H1 (cell line): Measurements from ENCODE around the gene PODN. TPM values are rescaled to one million over a fixed set of nuclear protein-coding genes. Genes with fewer than 3 reads are reported as not detected.

Experiments used
- CTCF ChIA-PET: fragments of 300-600 bp; sonication (Branson Sonifier 250); formaldehyde crosslinking; loops from one replicate; lab custom pipeline; 2021; ENCODE audit not compliant: partially characterized antibody; lab: Charles Lee
- POLR2A ChIA-PET: fragments of 300-600 bp; sonication (Branson Sonifier 250); formaldehyde crosslinking; loops from one replicate; lab custom pipeline; 2021; ENCODE audit warnings: inconsistent platforms; ENCODE audit not compliant: partially characterized antibody; lab: Charles Lee
- DNase-seq, 2 experiments: peaks; one replicate each; pipeline versions ENCODE4 v3.0.0 to v3.0.0-alpha.2; 2010 to 2022; ENCODE audit warnings: low spot score in 2 of 2, low read depth in 1 of 2, mixed read lengths in 1 of 2
- FAIRE-seq: peaks from 2 replicates; lab custom pipeline; 2011; peaks lifted over from hg19 to GRCh38; lab: Jason Lieb, UNC
- H2AFZ ChIP-seq: 2 replicates; pipeline ENCODE4 v1.8.1; 2012; ENCODE audit warnings: low read length, inconsistent platforms
- H2AK5ac ChIP-seq: 2 replicates; pipeline ENCODE4 v1.6.1; 2013; ENCODE audit warnings: low read depth, low read length
- H2BK120ac ChIP-seq: replicated peaks from 2 replicates; pipeline ENCODE3; 2013; ENCODE audit warnings: low read depth, low read length, inconsistent platforms
- H2BK12ac ChIP-seq: 2 replicates; pipeline ENCODE4 v1.6.1; 2013; ENCODE audit warnings: low read depth, low read length
- H2BK15ac ChIP-seq: 2 replicates; pipeline ENCODE4 v1.6.1; 2013; ENCODE audit warnings: low read length
- H2BK20ac ChIP-seq: 2 replicates; pipeline ENCODE4 v1.6.1; 2013; ENCODE audit warnings: low read length
- H2BK5ac ChIP-seq: 2 replicates; pipeline ENCODE4 v1.6.1; 2013; ENCODE audit warnings: low read depth, low read length
- H3K14ac ChIP-seq: 2 replicates; pipeline ENCODE4 v1.6.1; 2013; ENCODE audit warnings: inconsistent platforms; ENCODE audit not compliant: insufficient read length
- H3K18ac ChIP-seq: 2 replicates; pipeline ENCODE4 v1.6.1; 2013; ENCODE audit warnings: low read length; ENCODE audit errors: extremely low read depth
- H3K23ac ChIP-seq: 2 replicates; pipeline ENCODE4 v1.6.1; 2013; ENCODE audit warnings: inconsistent platforms; ENCODE audit not compliant: insufficient read length
- H3K23me2 ChIP-seq: 2 replicates; pipeline ENCODE4 v1.6.1; 2013; ENCODE audit warnings: low read depth, low read length
- H3K27ac ChIP-seq: 2 replicates; pipeline ENCODE4 v1.6.1; 2011; ENCODE audit warnings: low read depth, low read length, inconsistent platforms
- H3K27me3 ChIP-seq, 4 experiments: replicated peaks in 1 of 4; 1 replicate in 1 of 4; 2 replicates in 3 of 4; pipeline versions ENCODE4 v1.6.1 to v1.8.1; 2011 to 2013; ENCODE audit warnings: low read length in 3 of 4, mild to moderate bottlenecking in 3 of 4, inconsistent platforms in 2 of 4, mixed read lengths in 2 of 4, moderate library complexity in 1 of 4; ENCODE audit not compliant: control insufficient read depth in 3 of 4, insufficient read depth in 3 of 4; ENCODE audit errors: extremely low read depth in 1 of 4
- H3K36me3 ChIP-seq, 4 experiments: 2 replicates each; pipeline versions ENCODE4 v1.6.1 to v1.8.1; 2011 to 2013; ENCODE audit warnings: mild to moderate bottlenecking in 4 of 4, low read length in 3 of 4, moderate library complexity in 2 of 4, control low read depth in 1 of 4, inconsistent platforms in 1 of 4; ENCODE audit not compliant: insufficient read depth in 4 of 4, control insufficient read depth in 2 of 4
- H3K4ac ChIP-seq: replicated peaks from 2 replicates; pipeline ENCODE3; 2013; ENCODE audit warnings: low read length, low read depth, mixed read lengths, inconsistent platforms; ENCODE audit not compliant: insufficient read length
- H3K4me1 ChIP-seq, 4 experiments: replicated peaks in 1 of 4; 1 replicate in 1 of 4; 2 replicates in 3 of 4; pipeline versions ENCODE4 v1.6.1 to v1.8.1; 2011 to 2013; ENCODE audit warnings: low read length in 3 of 4, inconsistent platforms in 2 of 4, mixed read lengths in 1 of 4; ENCODE audit not compliant: insufficient read depth in 4 of 4, control insufficient read depth in 3 of 4
- H3K4me2 ChIP-seq, 2 experiments: 2 replicates each; pipeline versions ENCODE4 v1.6.1 to v1.8.1; 2011 to 2013; ENCODE audit warnings: low read depth in 2 of 2, low read length in 2 of 2, control low read depth in 1 of 2, inconsistent platforms in 1 of 2, mild to moderate bottlenecking in 1 of 2; ENCODE audit not compliant: insufficient read depth in 1 of 2
- H3K4me3 ChIP-seq, 4 experiments: fragments of 200-600, 300-600 bp in 1 of 4; sonication (generic), shearing (Covaris generic), sonication (Bioruptor Twin) in 1 of 4; 2 replicates each; pipeline versions ENCODE4 v1.5.1 to v1.8.1; 2011 to 2016; ENCODE audit warnings: low read length in 4 of 4, low read depth in 3 of 4, control low read depth in 2 of 4, inconsistent platforms in 2 of 4, mild to moderate bottlenecking in 2 of 4, mixed read lengths in 1 of 4, moderate library complexity in 1 of 4; ENCODE audit not compliant: insufficient read depth in 2 of 4; ENCODE audit errors: extremely low read depth in 1 of 4
- H3K56ac ChIP-seq: replicated peaks from 2 replicates; pipeline ENCODE3; 2013; ENCODE audit warnings: low read depth, mild to moderate bottlenecking, mixed read lengths, low read length, inconsistent platforms; ENCODE audit not compliant: insufficient read length
- H3K79me1 ChIP-seq: 2 replicates; pipeline ENCODE4 v1.6.1; 2013; ENCODE audit warnings: low read depth, low read length, control low read depth
- H3K79me2 ChIP-seq, 2 experiments: 2 replicates each; pipeline versions ENCODE4 v1.6.1 to v1.8.1; 2012 to 2013; ENCODE audit warnings: low read length in 2 of 2, mild to moderate bottlenecking in 2 of 2, inconsistent platforms in 1 of 2; ENCODE audit not compliant: insufficient read depth in 2 of 2, control insufficient read depth in 1 of 2
- H3K9ac ChIP-seq, 4 experiments: replicated peaks in 1 of 4; 1 replicate in 1 of 4; 2 replicates in 3 of 4; pipeline versions ENCODE4 v1.6.1 to v1.8.1; 2011 to 2013; ENCODE audit warnings: low read depth in 3 of 4, low read length in 3 of 4, control low read depth in 2 of 4, mild to moderate bottlenecking in 2 of 4, moderate library complexity in 2 of 4, inconsistent platforms in 1 of 4; ENCODE audit errors: extremely low read depth in 1 of 4
- H3K9me3 ChIP-seq, 2 experiments: 2 replicates each; pipeline versions ENCODE4 v1.6.1 to v1.8.1; 2012 to 2013; ENCODE audit warnings: mild to moderate bottlenecking in 2 of 2, moderate library complexity in 2 of 2, control low read depth in 1 of 2, inconsistent platforms in 1 of 2, low read depth in 1 of 2, low read length in 1 of 2, mixed read lengths in 1 of 2; ENCODE audit not compliant: insufficient read depth in 2 of 2
- H4K20me1 ChIP-seq, 2 experiments: replicated peaks in 1 of 2; 2 replicates each; pipeline versions ENCODE3 to v1.8.1; 2011 to 2013; ENCODE audit warnings: inconsistent platforms in 2 of 2, low read length in 2 of 2, mild to moderate bottlenecking in 1 of 2; ENCODE audit not compliant: insufficient read depth in 2 of 2, control insufficient read depth in 1 of 2
- H4K5ac ChIP-seq: 2 replicates; pipeline ENCODE4 v1.6.1; 2013; ENCODE audit warnings: low read length, low read depth, mixed read lengths, inconsistent platforms; ENCODE audit not compliant: insufficient read length
- H4K8ac ChIP-seq: 2 replicates; pipeline ENCODE4 v1.8.0; 2013; ENCODE audit warnings: mild to moderate bottlenecking, moderate library complexity, low read length, inconsistent platforms; ENCODE audit not compliant: insufficient read depth; ENCODE audit errors: extremely low read depth
- H4K91ac ChIP-seq: replicated peaks from 2 replicates; pipeline ENCODE3; 2013; ENCODE audit warnings: low read length, mixed read lengths, inconsistent platforms; ENCODE audit not compliant: insufficient read length
- ATF2 ChIP-seq: IDR thresholded peaks from 2 replicates; pipeline ENCODE4 v1.6.1; 2012; ENCODE audit warnings: low read length, inconsistent platforms
- BACH1 ChIP-seq: IDR thresholded peaks from 2 replicates; pipeline ENCODE4 v1.6.1; 2012; ENCODE audit warnings: low read length, improper control_type of control experiment
- BCL11A ChIP-seq, 2 experiments: IDR thresholded peaks; one replicate each; pipeline ENCODE4 v1.6.1; 2011; ENCODE audit warnings: low read depth in 2 of 2, low read length in 2 of 2, mild to moderate bottlenecking in 2 of 2
- CHD1 ChIP-seq: IDR thresholded peaks from 2 replicates; pipeline ENCODE4 v1.6.1; 2012; ENCODE audit warnings: low read depth, low read length, improper control_type of control experiment
- CREB1 ChIP-seq: IDR thresholded peaks from 2 replicates; pipeline ENCODE4 v1.6.1; 2012; ENCODE audit warnings: inconsistent platforms
- HDAC2 ChIP-seq, 2 experiments: fragments of 300-600 bp in 1 of 2; sonication (generic) in 1 of 2; IDR thresholded peaks; 2 replicates each; pipeline ENCODE4 v1.6.1; 2011 to 2012; ENCODE audit warnings: low read depth in 2 of 2, low read length in 2 of 2, mild to moderate bottlenecking in 2 of 2, moderate library complexity in 2 of 2, borderline replicate concordance in 1 of 2, inconsistent platforms in 1 of 2
- NRF1 ChIP-seq: IDR thresholded peaks from 2 replicates; pipeline ENCODE4 v1.6.1; 2011; ENCODE audit warnings: mild to moderate bottlenecking, low read depth, low read length, improper control_type of control experiment
- POLR2AphosphoS5 ChIP-seq: IDR thresholded peaks from 2 replicates; pipeline ENCODE4 v1.6.1; 2011; ENCODE audit warnings: low read depth, low read length
- SAP30 ChIP-seq: fragments of 300-600 bp; sonication (generic); IDR thresholded peaks from 2 replicates; pipeline ENCODE4 v1.7.1; 2012; ENCODE audit warnings: low read length, moderate library complexity, mild to moderate bottlenecking, inconsistent platforms; ENCODE audit not compliant: insufficient read depth, insufficient replicate concordance
- SIX5 ChIP-seq: IDR thresholded peaks from 2 replicates; pipeline ENCODE4 v1.6.1; 2011; ENCODE audit warnings: mild to moderate bottlenecking, low read depth, low read length
- SP4 ChIP-seq: IDR thresholded peaks from 2 replicates; pipeline ENCODE4 v1.6.1; 2012; ENCODE audit warnings: low read length, inconsistent platforms
- WGBS, 2 experiments: shearing (Covaris generic) in 1 of 2; methylation state at CpG; one replicate each; pipeline versions ENCODE4 v1.1.6 to v1.1.7; 2013 to 2015; ENCODE audit warnings: low lambda C conversion rate in 2 of 2, mixed read lengths in 2 of 2, inconsistent platforms in 1 of 2, low coverage in 1 of 2, missing lambda C conversion rate in 1 of 2; ENCODE audit not compliant: insufficient replicate concordance in 2 of 2, insufficient coverage in 1 of 2, insufficient read length in 1 of 2; ENCODE audit errors: extremely low coverage in 1 of 2, missing lambda C conversion rate in 1 of 2; 5-methylcytosine and 5-hydroxymethylcytosine counted together
- polyA plus RNA-seq, 7 experiments: library from polyadenylated mRNA; depleted of rRNA in 3 of 7; stranded (reverse) in 5 of 7; unstranded in 2 of 7; fragments of >200 nt in 5 of 7; fragments of 200-250 nt in 2 of 7; gene quantifications; 1 replicate in 5 of 7; 2 replicates in 1 of 7; 4 replicates in 1 of 7; pipeline versions ENCODE4 v1.2.1 to v1.2.3, GENCODE V29; 2011 to 2013; ENCODE audit warnings: missing spikeins in 2 of 7, mixed read lengths in 2 of 7
- total RNA-seq: library from RNA; stranded (reverse); fragmentation: NEBNext Ultra II Directional; extraction: Animal tissue kit (Norgen Biotek cat#: 25700); gene quantifications from 2 replicates; pipeline ENCODE4 v1.2.1, GENCODE V29; 2021
- TF ChIP-seq, protein P1 (sequence below): IDR thresholded peaks from 2 replicates; pipeline ENCODE4 v1.6.1; 2011; ENCODE audit warnings: low read depth, mild to moderate bottlenecking, low read length; ENCODE audit not compliant: insufficient read depth

Gene PODN
- total and polyA plus RNA-seq, 2 of the 8 experiments (the other 6 are each of a cell fraction or from before 2014, with no cell fraction given), result 0.11 to 0.17 TPM

DNA sequence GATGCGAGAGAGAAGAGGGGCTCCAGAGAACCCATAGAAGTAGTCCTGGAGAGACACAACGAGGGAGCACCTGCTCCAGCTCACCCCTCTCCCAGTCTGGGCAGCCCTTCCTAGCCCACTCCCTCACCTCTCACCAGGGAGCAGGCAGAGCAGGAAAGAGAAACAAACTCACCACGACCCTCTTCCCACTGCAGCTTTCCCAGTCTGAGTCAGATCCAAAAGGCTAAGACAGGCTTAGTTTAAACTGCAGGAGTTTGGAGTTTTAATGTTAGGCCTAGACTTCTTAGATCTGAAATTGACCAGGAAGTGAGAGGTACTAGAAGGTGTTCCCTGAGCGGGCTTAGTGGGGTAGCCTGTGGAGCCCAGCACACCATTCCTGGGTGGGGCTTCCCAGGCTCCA lies 50.8 kb downstream of the PODN start:
- H2BK12ac ChIP-seq, result 0 out of 2 replicates have a peak overlapping the region, but pooled peaks have one; percentile 39
- H2AFZ ChIP-seq, result no peak overlapping the region
- WGBS, 2 experiments, result 89% methylated on average over 4 of the region's 4 CpGs; no CpG with 5 or more reads in 1 of the 2 experiments
- POLR2A ChIA-PET, result no interaction called here
- no peak overlapping the region for H3K4me2 ChIP-seq
- no peak overlapping the region for H3K23ac ChIP-seq
- no peaks in the 10 kb centered on the region for H3K79me1 ChIP-seq
- no peak overlapping the region for H3K4me3 ChIP-seq
- H4K8ac ChIP-seq, result no peak overlapping the region
- H3K9ac ChIP-seq, result no peak overlapping the region
- H3K79me2 ChIP-seq, result no peaks in the 10 kb centered on the region
- no peak overlapping the region for H2BK120ac ChIP-seq
- no peak overlapping the region for H2AK5ac ChIP-seq
- no peaks in the 10 kb centered on the region for H3K23me2 ChIP-seq
- no peak overlapping the region for H3K56ac ChIP-seq
- H3K18ac ChIP-seq, result no peak overlapping the region
- peaks cover 0 to 4% of the 10 kb centered on the region in 2 experiments; a peak in 2 of 4 replicates for H3K9me3 ChIP-seq
- DNase-seq (no peak), FAIRE-seq (no peak)
- H4K20me1 ChIP-seq, result no peaks in the 10 kb centered on the region
- H3K36me3 ChIP-seq, result no peaks in the 10 kb centered on the region
- H2BK20ac ChIP-seq, result no peak overlapping the region
- no peak overlapping the region for H2BK15ac ChIP-seq
- H2BK5ac ChIP-seq, result no peak overlapping the region
- H4K91ac ChIP-seq, result no peak overlapping the region
- H3K27me3 ChIP-seq, result peaks cover 0 to 3% (median 0%) of the 10 kb centered on the region in 4 experiments; a peak in 1 of 7 replicates
- H3K4ac ChIP-seq, result no peak overlapping the region
- H4K5ac ChIP-seq, result no peak overlapping the region
- no peak overlapping the region for H3K14ac ChIP-seq
- CTCF ChIA-PET, result interaction anchor here (1.1 to 2.9 kb wide), 4 partner anchors 9 to 73 kb away, joined by 3 to 11 read pairs (median 4); no protein-coding TSS in a partner anchor
- peaks cover 0 to 19% (median 7%) of the 10 kb centered on the region in 4 experiments; a peak in 5 of 7 replicates for H3K4me1 ChIP-seq
- H3K27ac ChIP-seq, result no peak overlapping the region
- TF ChIP-seq CREB1, result no peak
- no peak for TF ChIP-seq BCL11A (IDR thresholded peaks at IDR 0.05; ENCODE audit: low read depth in 2 of 2, low read length in 2 of 2)
- TF ChIP-seq POLR2AphosphoS5, result no peak
- no peak for TF ChIP-seq NRF1
- no peak for TF ChIP-seq SIX5
- TF ChIP-seq CHD1, result no peak
- no peak for TF ChIP-seq ATF2
- TF ChIP-seq BACH1, result no peak
- TF ChIP-seq, protein P1, sequence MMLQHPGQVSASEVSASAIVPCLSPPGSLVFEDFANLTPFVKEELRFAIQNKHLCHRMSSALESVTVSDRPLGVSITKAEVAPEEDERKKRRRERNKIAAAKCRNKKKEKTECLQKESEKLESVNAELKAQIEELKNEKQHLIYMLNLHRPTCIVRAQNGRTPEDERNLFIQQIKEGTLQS, result no peak
- TF ChIP-seq SP4, result no peak
- no peak for TF ChIP-seq SAP30
- TF ChIP-seq HDAC2 (IDR thresholded peaks at IDR 0.05; ENCODE audit: borderline replicate concordance in 1 of 2, low read depth in 2 of 2, low read length in 2 of 2), result no peak
